Anterior cingulate cortex (tissue), 58 donors: ENCODE data around the gene B3GALT6.

Experiments
- DNase-seq, 58 donors: peaks; one replicate each; lab custom pipeline; 2025; lab: John Stamatoyannopoulos, UW

Gene B3GALT6

DNA sequence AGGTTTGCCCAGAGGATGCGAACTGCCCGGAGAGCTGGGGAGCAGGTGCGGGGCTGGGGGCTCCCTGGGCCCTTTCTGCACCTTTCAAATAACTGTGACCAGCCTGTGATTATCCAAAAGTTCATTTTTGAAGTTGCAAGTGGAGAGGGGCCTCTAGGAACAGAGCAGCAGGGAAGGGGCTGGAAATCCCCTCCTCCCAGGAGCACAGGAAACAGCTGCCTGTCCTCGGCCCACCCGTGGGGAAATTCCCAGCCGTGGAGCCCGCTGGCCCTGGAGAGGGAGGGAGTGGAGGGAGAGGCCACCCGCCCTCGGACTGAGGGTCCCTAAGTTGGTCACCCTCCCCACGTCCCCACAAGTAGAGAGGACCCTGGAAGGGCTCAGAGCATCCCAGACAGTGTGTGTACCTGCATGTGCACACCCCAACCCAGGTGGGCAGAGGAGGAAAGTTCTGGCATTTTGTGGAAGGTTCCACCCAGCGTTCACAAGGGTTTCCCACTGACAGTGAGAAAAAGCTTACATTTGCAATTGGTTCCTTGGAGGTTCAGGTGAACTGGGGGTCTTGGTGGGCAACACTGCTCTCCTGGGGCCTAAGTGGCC is 16.9 kb upstream of the B3GALT6 start:
- no peak for DNase-seq

- no peak for DNase-seq
Measured at GRCh38 chr1:1215881-1216605, 16.0 kb upstream of the B3GALT6 start.

DNA sequence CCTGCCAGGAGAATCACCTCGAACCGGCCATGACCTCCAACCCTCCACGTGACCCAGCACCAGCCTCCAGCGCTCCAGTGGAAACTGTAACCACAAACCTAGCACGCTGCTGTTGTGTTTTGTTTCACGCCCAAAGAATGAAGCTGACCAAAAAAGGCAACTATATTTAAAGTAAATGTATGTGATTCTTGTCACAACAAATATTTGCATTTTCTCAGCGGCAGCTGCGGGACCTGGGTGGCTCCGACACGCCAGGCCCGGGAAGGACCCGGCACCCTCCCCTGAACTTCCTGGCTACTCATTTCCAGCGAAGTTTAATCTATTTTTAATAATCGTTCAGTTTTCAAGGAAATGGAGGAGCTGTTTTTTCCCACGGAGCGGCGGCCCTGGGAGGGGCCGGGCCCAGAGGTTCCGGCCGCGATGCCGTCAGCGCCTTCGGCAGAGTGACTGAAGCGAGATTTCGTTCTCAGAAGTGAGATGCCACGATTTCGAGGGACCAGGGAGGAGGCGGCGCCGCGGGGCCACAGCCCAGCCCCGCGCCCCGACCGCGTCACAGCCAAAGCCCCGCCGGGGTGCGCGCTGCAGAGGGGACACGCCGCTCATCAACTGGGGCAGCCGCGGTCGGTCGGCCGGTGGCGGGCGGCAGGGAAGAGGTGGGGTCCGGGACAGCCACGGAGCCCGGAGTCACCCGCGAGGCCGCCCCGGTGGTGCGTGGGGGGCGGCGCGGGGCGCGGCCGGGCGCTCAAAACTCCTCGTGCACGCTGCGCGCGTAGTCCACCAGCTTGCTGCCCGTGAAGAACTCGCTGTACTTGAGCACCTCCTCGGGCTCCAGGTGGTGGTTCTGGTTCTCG is 15.0 kb upstream of the B3GALT6 start:
- DNase-seq, result no peak

DNA sequence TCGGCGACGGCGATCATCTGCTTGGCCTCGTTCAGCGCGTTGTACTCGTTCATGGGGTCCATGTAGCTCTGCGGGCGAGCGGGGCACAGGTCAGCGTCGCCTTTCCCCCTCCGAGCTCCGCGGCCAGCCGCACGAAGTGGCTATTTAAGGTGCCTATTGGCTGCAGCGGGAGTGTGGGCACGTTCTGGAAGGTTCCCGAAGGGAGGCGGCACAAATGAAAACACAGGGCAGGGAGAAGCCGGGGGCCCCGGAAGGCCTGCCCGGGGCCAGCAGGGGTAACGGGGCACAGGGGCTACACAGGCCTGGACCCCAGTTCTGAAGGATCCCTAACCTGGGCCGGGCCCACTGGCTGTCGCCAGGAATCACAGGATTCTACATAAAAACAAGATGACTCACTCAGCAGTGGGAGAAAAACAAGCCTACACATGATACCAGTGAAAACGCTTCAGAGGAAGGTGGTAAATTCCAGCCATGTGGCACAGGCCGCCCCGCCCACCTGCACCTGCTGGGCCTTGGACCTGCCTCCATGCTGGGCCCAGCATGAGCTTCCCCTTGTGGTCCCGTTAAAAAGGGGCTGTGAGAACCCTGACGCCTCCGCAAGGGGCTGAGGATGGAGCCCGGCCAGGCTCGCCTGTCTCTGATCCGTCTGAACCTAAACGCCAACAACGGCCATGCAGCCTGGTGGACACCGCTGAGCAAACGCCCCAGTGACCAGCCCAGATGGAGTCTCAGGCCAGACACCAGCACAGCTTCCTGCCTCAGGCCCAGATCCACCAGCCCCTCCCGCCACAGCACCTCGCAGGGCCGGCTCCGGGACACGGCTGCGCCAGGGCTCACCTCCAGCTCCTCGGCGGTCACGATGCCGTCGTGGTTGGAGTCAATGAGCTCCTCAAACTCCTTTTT is 14.2 kb upstream of the B3GALT6 start:
- peak in 9 of 58 donors; percentile 8 to 29 (median 19) for DNase-seq

GRCh38 chr1:1218524-1219200 is 13.4 kb upstream of the B3GALT6 start:
- DNase-seq, result no peak

DNA sequence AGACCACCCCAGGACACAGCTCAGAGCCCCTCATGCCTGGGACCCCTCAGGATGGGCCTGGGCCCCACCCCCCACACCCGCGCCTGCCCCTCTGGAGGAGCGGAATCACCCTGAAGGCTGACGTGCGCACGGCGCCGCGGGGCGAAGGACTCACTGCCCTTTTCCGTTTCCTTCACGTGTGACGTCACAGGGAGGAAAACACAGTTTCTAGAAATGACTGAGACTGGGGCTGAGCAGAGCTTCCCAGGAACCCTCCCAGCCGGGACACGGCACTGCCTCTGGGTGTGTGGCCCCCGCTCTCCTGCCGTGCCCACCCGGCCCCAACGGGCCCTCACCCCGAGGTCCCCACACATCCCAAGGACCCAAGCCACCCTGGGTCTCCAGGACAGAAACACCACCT is 12.7 kb upstream of the B3GALT6 start:
- no peak for DNase-seq

GRCh38 chr1:1220197-1220596 is 11.8 kb upstream of the B3GALT6 start:
- DNase-seq, result no peak

DNA sequence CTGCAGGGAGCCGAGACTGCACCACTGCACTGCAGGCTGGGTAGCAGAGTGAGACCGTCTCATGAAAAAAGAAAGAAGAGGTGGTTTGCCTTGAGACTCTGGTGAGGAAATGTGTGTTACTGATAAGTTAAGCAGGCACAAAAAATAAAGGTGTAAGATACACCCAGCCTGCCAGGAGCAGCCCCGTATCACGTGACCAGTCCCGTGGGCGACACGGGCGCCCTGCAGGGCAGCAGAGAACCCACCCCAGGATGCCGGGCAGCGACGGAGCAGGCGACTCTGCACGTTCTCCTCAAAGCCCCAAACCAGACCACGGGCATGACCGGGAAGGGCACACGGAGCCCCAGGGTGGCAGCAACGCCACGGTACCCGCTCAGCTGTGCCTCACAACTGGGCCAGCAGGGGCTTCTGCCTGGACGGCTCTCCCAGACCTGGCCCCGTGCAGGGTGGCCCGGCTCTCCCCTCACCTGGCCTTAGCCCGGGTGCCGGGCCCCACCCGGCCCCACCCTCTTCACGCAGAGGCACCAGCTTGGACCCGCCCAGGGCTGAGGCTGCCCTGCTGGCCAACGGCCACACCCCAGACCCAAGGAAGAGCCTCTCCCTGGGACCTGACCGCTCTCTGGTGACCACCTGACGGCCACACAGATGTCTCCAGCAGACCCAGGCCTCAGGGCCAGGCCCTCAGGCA is 10.0 kb upstream of the B3GALT6 start:
- no peak for DNase-seq

GRCh38 chr1:1222575-1223225 is 9.3 kb upstream of the B3GALT6 start:
- no peak for DNase-seq

GRCh38 chr1:1223321-1223720 is 8.7 kb upstream of the B3GALT6 start:
- DNase-seq, result no peak

DNA sequence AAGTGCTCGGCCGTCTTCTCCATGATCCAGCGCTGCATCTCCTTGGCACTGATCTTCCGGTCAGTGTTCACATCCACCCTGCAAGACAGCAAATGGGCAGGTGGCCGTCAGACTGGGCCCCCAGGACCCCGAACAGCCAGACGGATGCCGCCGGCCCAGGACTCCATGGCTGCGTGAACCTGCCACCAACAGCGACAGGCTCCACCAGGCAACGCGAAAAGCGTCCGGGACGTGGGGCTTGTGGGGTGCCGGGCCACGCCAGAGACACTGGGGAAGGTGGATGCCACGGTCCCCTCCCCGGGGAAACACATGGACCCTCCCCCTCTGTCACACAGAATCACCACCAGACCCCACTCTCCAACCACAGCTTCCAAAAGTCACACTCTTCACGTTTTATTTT is 8.1 kb upstream of the B3GALT6 start:
- DNase-seq, result no peak

DNA sequence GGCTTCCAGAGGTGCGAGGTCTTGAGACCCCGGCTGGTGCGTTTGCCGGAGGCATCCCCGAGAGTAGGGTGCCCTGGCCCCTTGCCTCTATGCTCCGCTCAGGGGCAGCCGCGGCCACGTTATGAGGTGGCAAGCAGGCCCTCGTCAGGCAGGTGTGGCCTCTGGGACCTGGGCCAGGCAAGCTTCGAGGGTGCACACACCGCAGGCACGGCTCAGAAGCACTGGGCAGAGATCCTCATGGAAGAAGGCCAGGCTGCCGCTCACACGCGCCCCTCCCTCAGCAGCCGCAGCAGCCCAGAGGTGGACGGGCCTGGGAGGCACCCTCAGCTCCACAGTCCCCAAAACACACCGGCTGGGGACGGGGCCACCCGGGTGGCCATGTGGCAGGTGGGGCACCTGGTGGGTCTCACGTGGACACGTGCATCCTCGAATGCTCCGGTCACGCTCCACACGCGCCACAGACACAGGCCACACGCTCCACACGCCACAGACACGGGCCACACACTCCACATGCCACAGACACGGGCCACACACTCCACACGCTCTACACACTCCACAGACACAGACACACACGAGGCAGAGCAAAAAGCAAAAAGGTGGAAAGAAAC is 6.7 kb upstream of the B3GALT6 start:
- DNase-seq, result no peak

DNA sequence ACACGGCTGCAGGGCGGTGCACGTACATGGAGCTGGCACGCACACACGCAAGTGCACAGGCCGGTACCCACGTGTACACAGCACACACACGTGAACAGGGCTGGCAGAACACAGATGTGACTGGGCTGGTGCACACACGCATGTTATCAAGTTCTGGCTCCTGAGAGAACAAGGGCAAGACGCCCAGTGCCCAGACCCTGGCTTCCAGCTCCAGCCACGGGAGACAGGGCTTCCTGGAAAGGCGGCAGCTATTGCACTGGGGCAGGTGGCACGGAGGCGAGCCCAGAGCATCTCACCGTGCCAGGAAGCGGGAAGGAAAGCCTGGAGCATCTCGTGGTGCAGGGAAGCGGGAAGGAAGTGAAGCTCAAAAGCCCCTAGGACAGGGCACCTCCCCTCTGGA is 6.1 kb upstream of the B3GALT6 start:
- peak in 1 of 58 donors; percentile 12 for DNase-seq

- no peak for DNase-seq
Measured at GRCh38 chr1:1226566-1227362, 5.3 kb upstream of the B3GALT6 start.

DNA sequence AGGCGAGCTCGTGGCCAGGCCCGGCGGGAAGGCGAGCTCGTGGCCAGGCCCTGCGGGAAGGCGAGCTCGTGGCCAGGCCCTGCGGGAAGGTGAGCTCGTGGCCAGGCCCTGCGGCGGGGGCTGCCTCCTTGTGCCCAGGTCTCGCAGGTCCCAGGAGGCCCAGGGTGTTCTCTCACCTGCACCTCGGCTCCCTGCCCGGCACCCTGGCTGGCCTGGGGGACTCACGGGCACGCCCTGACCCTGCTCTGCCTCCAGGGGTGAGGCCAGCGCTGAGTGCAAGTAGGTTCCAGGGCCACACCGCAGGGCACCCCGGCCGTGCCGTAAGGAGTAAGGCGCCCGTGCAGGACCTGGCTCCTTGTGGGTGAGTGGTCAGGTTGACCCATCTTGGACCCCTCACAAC is 4.7 kb upstream of the B3GALT6 start:
- no peak for DNase-seq

DNA sequence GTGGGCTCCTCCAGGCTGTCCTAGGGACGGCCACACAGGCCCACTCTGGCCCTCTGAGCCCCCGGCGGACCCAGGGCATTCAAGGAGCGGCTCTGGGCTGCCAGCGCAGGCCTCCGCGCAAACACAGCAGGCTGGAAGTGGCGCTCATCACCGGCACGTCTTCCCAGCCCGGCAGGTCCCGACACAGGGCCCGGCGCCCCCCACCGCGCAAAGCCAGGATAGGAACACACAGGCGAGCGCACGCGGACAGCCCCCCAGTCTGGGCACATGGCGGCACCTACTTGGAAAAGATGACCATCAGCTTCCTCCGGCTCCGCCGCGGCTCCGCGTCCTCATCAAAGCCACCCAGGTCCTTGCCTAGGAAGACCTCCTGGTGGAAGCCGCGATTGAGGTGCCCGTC is 3.9 kb upstream of the B3GALT6 start:
- no peak for DNase-seq

- DNase-seq, result no peak
Measured at GRCh38 chr1:1228596-1229321, 3.3 kb upstream of the B3GALT6 start.
